ENCODE measurements around the gene SEMA5A.

Gene SEMA5A

GRCh38 chr5:9494301-9494700 is 51.6 kb downstream of the SEMA5A start:
- DNase-seq (ENCODE audit: extremely low read depth, low read depth) = no peak
- TF ChIP-seq CTCF (IDR thresholded peaks at IDR 0.05; ENCODE audit: low read depth, low read length) = no peak

DNA sequence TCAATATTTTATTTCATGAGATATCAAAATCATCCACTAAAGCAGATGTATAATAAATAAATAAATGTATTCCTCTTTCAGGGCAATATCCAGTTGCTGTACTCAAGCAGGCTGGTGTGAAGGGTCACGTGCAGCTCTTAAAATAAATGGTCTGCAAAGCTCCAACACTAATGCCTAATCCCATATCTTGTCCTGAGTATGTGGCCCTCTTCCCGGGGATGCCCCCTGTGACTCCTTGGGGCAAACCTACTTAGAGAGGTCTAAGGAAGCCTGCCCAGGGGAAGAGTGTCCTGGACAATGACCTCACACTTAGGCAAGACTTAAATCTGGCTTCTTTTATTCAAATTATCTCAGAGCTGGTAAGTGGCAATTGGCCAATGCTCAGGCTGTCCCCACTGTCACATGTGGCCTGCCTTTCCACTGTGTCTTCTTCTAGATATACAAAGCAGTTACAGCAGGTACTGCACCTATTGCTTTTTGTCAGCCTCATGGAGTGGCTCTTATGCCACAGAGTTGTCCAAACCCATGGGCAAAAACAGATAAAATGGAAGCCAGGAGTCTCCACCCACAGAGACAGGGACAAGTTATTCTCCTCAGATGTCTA is 55.3 kb downstream of the SEMA5A start:
- no peak for DNase-seq (ENCODE audit: extremely low read depth, low read depth)
- TF ChIP-seq CTCF (IDR thresholded peaks at IDR 0.05; ENCODE audit: low read depth, low read length) = no peak

- no peak for DNase-seq (ENCODE audit: extremely low read depth, low read depth)
- no peak for TF ChIP-seq CTCF (IDR thresholded peaks at IDR 0.05; ENCODE audit: low read depth, low read length)
Measured at GRCh38 chr5:9483779-9484178, 62.1 kb downstream of the SEMA5A start.

- no peak for TF ChIP-seq CTCF (IDR thresholded peaks at IDR 0.05; ENCODE audit: low read depth, low read length)
- no peak for DNase-seq (ENCODE audit: extremely low read depth, low read depth)
Measured at GRCh38 chr5:9483243-9483642, 62.6 kb downstream of the SEMA5A start.

DNA sequence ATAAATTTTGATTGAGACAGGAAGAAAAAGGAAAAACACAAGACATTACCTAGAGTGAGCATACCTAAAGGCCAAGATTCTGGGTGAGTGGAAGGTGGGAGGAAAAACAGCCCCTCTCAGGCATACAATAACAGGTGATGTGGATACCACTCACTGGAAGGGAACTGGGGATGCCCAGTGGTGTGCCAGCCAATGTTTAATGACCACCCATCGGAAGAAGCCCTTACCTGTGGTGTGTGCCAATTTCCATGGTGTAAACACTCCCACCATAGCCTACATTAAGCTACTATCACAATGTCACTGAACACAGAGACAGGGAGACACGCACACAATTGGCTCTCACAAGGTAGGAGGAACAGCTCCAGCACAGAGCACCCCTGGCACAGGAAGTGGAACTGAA is 63.5 kb downstream of the SEMA5A start:
- TF ChIP-seq CTCF (IDR thresholded peaks at IDR 0.05; ENCODE audit: low read depth, low read length) = no peak
- no peak for DNase-seq (ENCODE audit: extremely low read depth, low read depth)

DNA sequence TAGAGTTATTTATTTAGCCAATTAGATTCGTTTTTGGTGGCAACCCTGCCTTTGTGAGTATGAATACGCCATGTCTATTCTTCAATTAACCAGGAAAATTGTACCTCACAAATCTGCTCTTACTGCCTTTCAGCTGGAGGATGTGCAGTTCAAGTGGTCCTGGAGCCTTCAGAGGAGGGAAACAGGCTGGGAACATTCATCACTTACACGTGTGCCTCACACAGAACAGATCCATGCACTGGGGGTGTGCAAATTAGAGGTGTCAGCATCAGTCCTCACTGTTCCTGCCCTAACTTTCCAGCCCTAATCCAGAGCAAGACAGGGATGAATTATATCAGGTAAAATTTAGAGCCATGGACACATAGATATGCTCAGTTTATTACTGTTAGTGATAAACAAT is 65.4 kb downstream of the SEMA5A start:
- no peak for DNase-seq (ENCODE audit: extremely low read depth, low read depth)
- TF ChIP-seq CTCF (IDR thresholded peaks at IDR 0.05; ENCODE audit: low read depth, low read length) = no peak

GRCh38 chr5:9479990-9480389 is 65.9 kb downstream of the SEMA5A start:
- TF ChIP-seq CTCF (IDR thresholded peaks at IDR 0.05; ENCODE audit: low read depth, low read length) = no peak
- DNase-seq (ENCODE audit: extremely low read depth, low read depth) = no peak

Measured in AG09319 (cell line).